Mucosa of descending colon (tissue), 3 donors: ENCODE data around the gene TTC7B. TPM values are rescaled to one million over a fixed set of nuclear protein-coding genes. Genes with fewer than 3 reads are reported as not detected.
A peak's percentile ranks its signal among the peaks of the same experiment; 100 is the strongest.

Source experiments
- ATAC-seq: fragments of 200-7000 bp; cut with Tn5 transposase; one replicate; pipeline ENCODE4 v1.9.1; 2020; ENCODE audit warnings: mild to moderate bottlenecking, moderate library complexity
- DNase-seq, 3 donors: peaks; one replicate each; pipeline ENCODE4 v3.0.0-alpha.2; 2020
- H3K36me3 ChIP-seq: fragments of 200-600 bp; one replicate; pipeline ENCODE4 v1.8.0; 2021; ENCODE audit warnings: low read depth, mild to moderate bottlenecking
- H3K4me1 ChIP-seq: fragments of 200-600 bp; one replicate; pipeline ENCODE4 v1.8.0; 2021; ENCODE audit warnings: low read depth, mild to moderate bottlenecking
- H3K4me3 ChIP-seq: fragments of 200-600 bp; one replicate; pipeline ENCODE4 v1.8.0; 2021; ENCODE audit warnings: mild to moderate bottlenecking
- H3K9me3 ChIP-seq: fragments of 200-600 bp; one replicate; pipeline ENCODE4 v1.8.0; 2021; ENCODE audit warnings: mild to moderate bottlenecking
- CTCF ChIP-seq: fragments of 200-600 bp; IDR thresholded peaks from one replicate; pipeline ENCODE4 v1.8.0; 2022; ENCODE audit warnings: antibody characterized with exemption, mild to moderate bottlenecking
- intact Hi-C, 2 donors: fragments of 100-400 bp; cut with DNase I in 1 of 2; cut with micrococcal nuclease in 1 of 2; formaldehyde crosslinking; loops; one replicate each; pipeline versions ENCODE4 v1.11.0 to v1.11.1; 2022; cut with DNase I, micrococcal nuclease
- total RNA-seq, 3 donors: library from RNA; stranded (reverse); fragmentation: NEBNext Ultra II Directional in 2 of 3; extraction: Animal tissue kit (Norgen Biotek cat#: 25700) in 2 of 3; gene quantifications; one replicate each; pipeline versions ENCODE4 v1.2.1 to v1.2.4, GENCODE V29; 2021 to 2023
- donor health status: DM: no; HTN: no; CAD: no; lungs with moderate emphysema.
- donor health status: DM: no; HTN: no; CAD: no.
- donor health status: DM: no; HTN: yes; CAD: no.

Gene TTC7B
- total RNA-seq, 3 donors from 2014 or later = 6.0 to 72.8 (median 10.0) TPM

- ATAC-seq (no peak), DNase-seq (peak in 2 of 3 donors; percentile 16 to 33)
- intact Hi-C loops = loop anchor here in 1 of 2 donors (5.0 kb wide), 1 partner anchor 296 kb away; no protein-coding TSS in a partner anchor
These were observed 117.8 kb downstream of the TTC7B start for GRCh38 chr14:90698379-90698869.

GRCh38 chr14:90697577-90698206 lies 118.5 kb downstream of the TTC7B start:
- intact Hi-C loops = loop anchor here in 1 of 2 donors (5.0 kb wide), 1 partner anchor 295 kb away; no protein-coding TSS in a partner anchor
- no peaks in the 10 kb centered on the region for H3K36me3 ChIP-seq
- no peaks in the 10 kb centered on the region for H3K9me3 ChIP-seq
- no peak overlapping the region for H3K4me3 ChIP-seq
- peak; percentile 79 to 86 (median 84) for DNase-seq
- peak; percentile 97 for ATAC-seq
- H3K4me1 ChIP-seq = no peaks in the 10 kb centered on the region
- TF ChIP-seq CTCF = peak; percentile 86

More at GRCh38 chr14:90698379-90698869, 117.8 kb downstream of the TTC7B start:
- Histone ChIP-seq H3K36me3 (no peaks in the 10 kb centered on the region), H3K4me1 (no peaks in the 10 kb centered on the region), H3K9me3 (no peaks in the 10 kb centered on the region), H3K4me3 (no peak overlapping the region)
- TF ChIP-seq CTCF = no peak

GRCh38 chr14:90697132-90697531 lies 119.1 kb downstream of the TTC7B start:
- intact Hi-C loops = loop anchor here in 1 of 2 donors (5.0 kb wide), 1 partner anchor 295 kb away; no protein-coding TSS in a partner anchor
- Histone ChIP-seq H3K36me3 (no peaks in the 10 kb centered on the region), H3K9me3 (no peaks in the 10 kb centered on the region), H3K4me3 (no peak overlapping the region), H3K4me1 (no peaks in the 10 kb centered on the region)
- TF ChIP-seq CTCF = no peak
- no peak for DNase-seq
- ATAC-seq = no peak

- DNase-seq (no peak), ATAC-seq (no peak)
- TF ChIP-seq CTCF = no peak
- no peaks in the 10 kb centered on the region for H3K36me3 ChIP-seq
- H3K9me3 ChIP-seq = no peaks in the 10 kb centered on the region
- H3K4me3 ChIP-seq = no peak overlapping the region
- H3K4me1 ChIP-seq = no peaks in the 10 kb centered on the region
- intact Hi-C loops = loop anchor here in 1 of 2 donors (5.0 kb wide), 1 partner anchor 294 kb away; no protein-coding TSS in a partner anchor
These were observed 119.5 kb downstream of the TTC7B start for GRCh38 chr14:90696720-90697119.

- no peak for TF ChIP-seq CTCF
- Histone ChIP-seq H3K9me3 (no peaks in the 10 kb centered on the region), H3K4me1 (no peaks in the 10 kb centered on the region), H3K36me3 (no peaks in the 10 kb centered on the region), H3K4me3 (no peak overlapping the region)
- no peak for DNase-seq
- ATAC-seq = no peak
- intact Hi-C loops = loop anchor here in 1 of 2 donors (5.0 kb wide), 1 partner anchor 294 kb away; no protein-coding TSS in a partner anchor
These were observed 120.1 kb downstream of the TTC7B start for GRCh38 chr14:90695997-90696660.
